Measurements from ENCODE around the gene RMI1.

DNA sequence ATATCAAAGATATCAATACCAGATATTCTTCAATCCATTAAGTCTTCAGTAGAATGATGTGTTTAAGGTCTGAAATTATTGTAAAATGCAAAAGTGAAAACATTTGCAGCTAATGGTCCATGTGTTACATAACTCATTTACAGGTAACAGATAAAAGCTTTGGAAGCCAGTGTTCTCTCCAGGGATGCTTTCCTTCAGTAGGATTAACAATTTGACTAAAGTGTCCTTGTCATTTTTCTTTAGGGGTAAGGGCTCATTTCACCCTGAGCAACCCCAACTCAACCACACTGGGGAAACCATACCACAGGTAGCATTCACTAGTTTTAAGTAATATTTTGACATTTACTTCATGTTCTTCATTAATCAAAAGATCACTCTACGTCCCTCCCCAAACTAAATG, 13.5 kb upstream of the RMI1 start:
- TF ChIP-seq POLR2A (IDR thresholded peaks at IDR 0.05), result no peak
- TF ChIP-seq, protein P1, sequence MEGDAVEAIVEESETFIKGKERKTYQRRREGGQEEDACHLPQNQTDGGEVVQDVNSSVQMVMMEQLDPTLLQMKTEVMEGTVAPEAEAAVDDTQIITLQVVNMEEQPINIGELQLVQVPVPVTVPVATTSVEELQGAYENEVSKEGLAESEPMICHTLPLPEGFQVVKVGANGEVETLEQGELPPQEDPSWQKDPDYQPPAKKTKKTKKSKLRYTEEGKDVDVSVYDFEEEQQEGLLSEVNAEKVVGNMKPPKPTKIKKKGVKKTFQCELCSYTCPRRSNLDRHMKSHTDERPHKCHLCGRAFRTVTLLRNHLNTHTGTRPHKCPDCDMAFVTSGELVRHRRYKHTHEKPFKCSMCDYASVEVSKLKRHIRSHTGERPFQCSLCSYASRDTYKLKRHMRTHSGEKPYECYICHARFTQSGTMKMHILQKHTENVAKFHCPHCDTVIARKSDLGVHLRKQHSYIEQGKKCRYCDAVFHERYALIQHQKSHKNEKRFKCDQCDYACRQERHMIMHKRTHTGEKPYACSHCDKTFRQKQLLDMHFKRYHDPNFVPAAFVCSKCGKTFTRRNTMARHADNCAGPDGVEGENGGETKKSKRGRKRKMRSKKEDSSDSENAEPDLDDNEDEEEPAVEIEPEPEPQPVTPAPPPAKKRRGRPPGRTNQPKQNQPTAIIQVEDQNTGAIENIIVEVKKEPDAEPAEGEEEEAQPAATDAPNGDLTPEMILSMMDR (IDR thresholded peaks at IDR 0.05), result no peak

All from uterus (tissue), 2 donors.